HG02588 (cell line): ENCODE measurements around the gene BRI3.

Experiments
- ATAC-seq: cut with Tn5 transposase; IDR thresholded peaks from one replicate; pipeline ENCODE4 v1.9.1; 2021; ENCODE audit warnings: mild to moderate bottlenecking, moderate library complexity; ENCODE audit not compliant: unreplicated experiment

BRI3 gene

GRCh38 chr7:98335411-98335977 is 54.0 kb downstream of the BRI3 start:
- ATAC-seq = no peak

DNA sequence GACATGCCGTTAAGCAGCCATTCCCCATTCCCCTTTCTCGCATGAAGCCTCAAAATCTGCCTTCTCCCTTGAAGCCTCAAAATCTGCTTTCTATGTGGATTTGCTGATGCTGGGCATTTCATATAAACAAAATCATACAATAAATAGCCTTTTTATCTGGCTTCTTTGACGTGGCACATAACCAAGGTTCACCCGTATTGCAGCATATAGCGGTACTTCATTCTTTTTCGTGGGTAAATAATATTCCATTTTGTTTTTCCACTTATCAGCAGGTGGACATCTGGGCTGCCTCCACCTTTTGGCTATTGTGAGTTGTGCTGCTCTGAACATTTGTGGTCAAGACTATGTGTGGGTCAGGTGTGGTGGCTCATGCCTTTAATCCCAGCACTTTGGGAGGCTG is 57.0 kb downstream of the BRI3 start:
- ATAC-seq = no peak

DNA sequence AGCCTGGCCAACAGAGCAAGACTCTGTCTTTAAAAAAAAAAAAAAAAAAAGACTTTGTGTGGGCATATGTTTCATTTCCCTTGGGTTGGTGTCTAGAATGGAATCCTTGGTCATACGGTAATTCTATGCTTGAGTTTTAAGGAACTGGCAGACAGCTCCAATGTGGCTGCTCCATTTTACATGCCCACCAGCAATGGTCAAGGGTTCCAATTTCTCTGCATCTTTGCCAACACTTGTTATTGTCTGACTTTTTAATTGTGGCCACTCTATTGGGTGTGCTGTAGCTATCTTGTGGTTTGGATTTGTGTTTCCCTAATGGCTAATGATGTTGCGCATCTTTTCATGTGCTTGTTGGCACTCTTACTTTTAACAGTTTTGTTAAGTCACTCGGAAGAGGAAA is 57.6 kb downstream of the BRI3 start:
- no peak for ATAC-seq

DNA sequence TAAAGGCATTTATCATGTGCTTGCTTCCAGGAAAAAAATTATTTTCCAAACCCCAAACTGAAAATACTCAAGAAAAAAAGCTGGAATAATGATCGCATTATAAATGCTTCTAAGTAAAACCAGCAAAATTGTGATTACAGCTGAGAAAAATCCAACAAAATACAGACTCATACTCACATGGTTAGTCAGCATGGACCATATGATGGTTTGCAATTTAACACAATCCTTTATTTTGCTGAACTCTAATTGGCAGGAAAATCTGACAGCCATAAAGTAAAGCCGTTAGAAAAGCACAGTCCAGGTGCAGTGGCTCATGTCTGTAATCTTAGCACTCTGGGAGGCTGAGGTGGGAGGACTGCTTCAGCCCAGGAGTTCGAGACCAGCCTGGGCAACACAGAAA is 59.6 kb downstream of the BRI3 start:
- no peak for ATAC-seq
